MG63 (cell line): ENCODE results near the gene STX12. TPM values are rescaled to one million over a fixed set of nuclear protein-coding genes. Genes with fewer than 3 reads are reported as not detected.
"Not testable (repeated sequence)": the region's sequence is repeated elsewhere in the genome, so short reads cannot be mapped to it uniquely, and the experiment has no call there.

Experiments used
- DNase-seq: peaks from one replicate; pipeline ENCODE4 v3.0.0-alpha.2; 2020
- H3K27me3 ChIP-seq: fragments of 250-450 bp; sonication (Bioruptor Pico); 2 replicates; pipeline ENCODE4 v1.5.1; 2020; ENCODE audit warnings: mild to moderate bottlenecking, moderate library complexity
- H3K36me3 ChIP-seq: fragments of 250-450 bp; sonication (Bioruptor Pico); 2 replicates; pipeline ENCODE4 v1.5.1; 2020; ENCODE audit warnings: mild to moderate bottlenecking, moderate library complexity
- H3K4me3 ChIP-seq: fragments of 250-450 bp; sonication (Bioruptor Pico); 2 replicates; pipeline ENCODE4 v1.5.1; 2020; ENCODE audit warnings: mild to moderate bottlenecking, moderate library complexity
- H3K9me3 ChIP-seq: fragments of 250-450 bp; sonication (Bioruptor Pico); 2 replicates; pipeline ENCODE4 v1.5.1; 2020; ENCODE audit warnings: mild to moderate bottlenecking, moderate library complexity
- total RNA-seq: library from RNA; depleted of rRNA; stranded (reverse); fragments of >200 nt; shearing (Covaris generic); gene quantifications from 2 replicates; pipeline ENCODE4 v1.2.3, GENCODE V29; 2014; ENCODE audit warnings: low replicate concordance

STX12 gene
- total RNA-seq, 1 experiment from 2014 or later = 18.9 TPM

DNA sequence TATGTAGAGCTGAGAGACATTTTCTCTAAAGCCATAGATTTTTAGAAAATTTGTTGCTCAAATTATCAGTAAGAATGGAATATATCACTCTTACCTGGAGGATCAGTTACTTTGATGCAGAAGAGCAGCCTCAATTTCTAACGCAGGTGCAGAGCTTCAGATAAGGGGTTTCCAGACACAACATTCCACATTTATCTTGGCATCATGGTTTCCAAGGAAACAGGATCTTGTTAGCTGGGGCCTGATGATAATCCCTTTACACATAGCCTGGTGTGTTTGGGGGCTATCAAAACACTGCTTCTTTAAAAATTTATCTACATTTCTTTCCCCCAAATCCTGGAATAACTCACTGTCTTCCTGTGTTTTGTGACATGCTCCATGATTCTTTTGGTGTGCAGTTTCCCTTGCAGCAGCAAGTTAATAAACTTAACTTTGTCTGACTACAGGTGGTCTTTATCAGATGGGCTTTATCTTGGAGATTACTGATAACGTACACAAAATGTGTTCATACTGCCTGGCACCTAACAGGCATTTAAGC, 2.7 kb upstream of the STX12 start:
- no peak overlapping the region for H3K4me3 ChIP-seq
- no peaks in the 10 kb centered on the region for H3K36me3 ChIP-seq
- H3K27me3 ChIP-seq = no peaks in the 10 kb centered on the region
- DNase-seq = no peak
- H3K9me3 ChIP-seq = no peaks in the 10 kb centered on the region

DNA sequence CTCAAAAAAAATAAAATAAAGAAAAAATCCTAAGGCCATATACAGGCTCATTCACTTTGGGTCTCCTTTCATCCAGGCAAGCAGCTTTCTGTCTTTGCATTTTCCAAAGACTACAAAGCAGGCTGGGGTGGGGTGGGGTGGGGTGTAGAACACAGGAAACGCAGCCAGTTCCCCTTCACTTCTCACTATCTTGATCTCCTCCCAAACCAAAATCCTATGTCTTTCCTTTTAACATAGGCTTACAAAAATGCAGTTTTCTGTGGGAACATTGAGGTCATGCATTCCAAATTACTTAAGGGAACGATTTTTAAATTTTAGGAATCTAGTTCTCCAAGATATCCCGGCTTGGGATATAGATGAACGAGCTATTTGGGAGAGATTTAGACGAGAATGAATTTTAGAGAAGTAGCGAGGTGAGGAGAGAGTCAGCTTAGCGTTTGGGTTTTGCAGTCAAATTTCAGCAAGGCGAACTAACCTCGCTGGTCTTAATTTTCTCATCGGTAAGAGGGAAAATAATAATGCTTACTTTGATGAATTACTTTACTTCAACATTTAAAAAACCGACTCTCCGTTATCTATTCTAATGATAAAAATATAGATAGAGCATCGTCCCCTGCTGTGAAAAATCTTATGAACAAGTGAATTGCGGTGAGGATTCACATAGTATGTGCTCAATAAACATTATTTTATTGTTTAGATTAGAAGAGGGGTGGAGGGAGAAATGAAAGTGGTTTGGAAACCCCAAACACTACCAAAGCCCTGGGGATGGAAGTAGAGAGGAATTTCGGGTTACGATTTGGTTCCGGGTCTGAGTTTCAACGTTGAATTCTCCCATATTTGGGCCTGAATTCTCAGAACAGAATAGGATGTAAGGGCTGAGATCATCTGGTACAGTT, 735 bp upstream of the STX12 start:
- no peak for DNase-seq
- peak overlapping the region; percentile 83 for H3K4me3 ChIP-seq
- H3K27me3 ChIP-seq = no peaks in the 10 kb centered on the region
- peaks cover 12% of the 10 kb centered on the region for H3K36me3 ChIP-seq
- H3K9me3 ChIP-seq = no peaks in the 10 kb centered on the region

DNA sequence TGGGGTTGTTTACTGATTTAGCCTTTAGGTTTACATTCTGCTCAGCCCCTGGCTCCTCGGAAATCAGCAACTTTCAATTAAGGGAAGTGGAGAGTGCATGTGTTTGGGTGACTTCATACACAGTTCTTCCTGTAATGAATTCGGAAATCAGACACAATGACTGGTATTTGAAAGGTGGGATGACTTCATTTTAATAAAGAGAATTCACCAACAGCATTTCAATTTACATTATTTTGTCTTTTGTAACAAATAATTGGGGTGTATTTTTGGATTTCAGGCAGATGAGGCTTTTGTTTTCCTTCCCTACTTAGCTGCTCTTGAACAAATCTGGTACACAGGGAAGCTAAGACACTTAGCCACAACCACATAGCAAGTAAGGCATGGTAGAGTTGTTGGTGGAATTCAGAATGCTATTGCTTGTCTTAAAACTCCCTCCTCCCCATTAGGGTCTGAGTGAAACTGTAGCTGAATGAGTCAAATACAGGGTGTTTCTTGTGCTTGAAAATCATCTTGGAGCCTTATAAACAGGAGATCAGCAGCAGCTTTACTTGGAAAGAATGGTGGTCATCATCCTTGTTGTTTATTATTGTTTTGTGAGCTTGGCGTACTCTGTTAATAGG, 917 bp downstream of the STX12 start:
- Histone ChIP-seq H3K36me3 (peaks cover 13% of the 10 kb centered on the region), H3K4me3 (peak overlapping the region; percentile 83), H3K27me3 (no peaks in the 10 kb centered on the region), H3K9me3 (no peaks in the 10 kb centered on the region)
- no peak for DNase-seq

DNA sequence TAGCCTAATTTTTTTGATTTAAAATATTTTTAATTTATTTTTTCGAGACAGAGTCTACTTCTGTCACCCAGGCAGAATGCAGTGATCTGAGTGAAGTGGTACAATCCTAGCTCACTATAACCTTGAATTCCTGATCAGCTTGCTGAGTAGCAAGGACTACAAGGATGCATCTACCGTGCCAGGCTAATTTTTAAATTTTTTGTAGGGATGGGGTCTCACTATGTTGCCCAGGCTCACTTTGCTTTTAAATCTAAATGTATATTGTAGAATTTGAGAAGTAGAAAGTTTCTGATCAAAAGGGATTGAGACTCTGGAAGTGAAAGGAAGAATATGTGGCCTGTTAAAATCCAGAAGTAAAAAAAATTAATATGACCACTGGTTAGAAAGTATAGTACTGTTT, 1.6 kb downstream of the STX12 start:
- no peaks in the 10 kb centered on the region for H3K9me3 ChIP-seq
- H3K36me3 ChIP-seq = peaks cover 13% of the 10 kb centered on the region
- H3K4me3 ChIP-seq = peak overlapping the region; percentile 83
- DNase-seq = no peak
- no peaks in the 10 kb centered on the region for H3K27me3 ChIP-seq

DNA sequence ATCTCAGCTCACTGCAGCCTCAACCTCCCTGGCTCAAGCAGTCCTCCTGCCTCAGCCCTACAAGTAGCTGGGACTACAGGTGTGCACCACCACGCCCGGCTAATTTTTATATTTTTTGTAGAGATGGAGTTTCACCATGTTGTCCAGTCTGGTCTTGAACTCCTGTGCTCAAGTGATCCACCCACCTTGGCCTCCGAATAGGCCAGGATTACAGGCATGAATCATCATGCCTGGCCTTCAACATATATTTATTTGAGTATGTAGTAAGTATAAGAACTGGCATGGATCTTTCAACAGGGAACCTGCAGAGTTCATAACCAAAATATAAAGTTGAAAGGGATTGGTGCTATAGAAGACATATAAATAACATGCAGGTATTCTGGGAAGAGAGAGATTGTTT, 2.3 kb downstream of the STX12 start:
- not testable (repeated sequence) for H3K27me3 ChIP-seq, H3K4me3 ChIP-seq, H3K9me3 ChIP-seq
- H3K36me3 ChIP-seq = peaks cover 13% of the 10 kb centered on the region
- peak; percentile 58 for DNase-seq

- H3K27me3 ChIP-seq, H3K4me3 ChIP-seq, H3K9me3 ChIP-seq, DNase-seq: not testable (repeated sequence)
- H3K36me3 ChIP-seq = peaks cover 13% of the 10 kb centered on the region
Measured at GRCh38 chr1:27776276-27776675, 3.3 kb downstream of the STX12 start.

GRCh38 chr1:27778056-27778455, 5.0 kb downstream of the STX12 start:
- Histone ChIP-seq H3K36me3 (peaks cover 16% of the 10 kb centered on the region), H3K9me3 (no peaks in the 10 kb centered on the region), H3K4me3 (no peak overlapping the region), H3K27me3 (no peaks in the 10 kb centered on the region)
- no peak for DNase-seq

DNA sequence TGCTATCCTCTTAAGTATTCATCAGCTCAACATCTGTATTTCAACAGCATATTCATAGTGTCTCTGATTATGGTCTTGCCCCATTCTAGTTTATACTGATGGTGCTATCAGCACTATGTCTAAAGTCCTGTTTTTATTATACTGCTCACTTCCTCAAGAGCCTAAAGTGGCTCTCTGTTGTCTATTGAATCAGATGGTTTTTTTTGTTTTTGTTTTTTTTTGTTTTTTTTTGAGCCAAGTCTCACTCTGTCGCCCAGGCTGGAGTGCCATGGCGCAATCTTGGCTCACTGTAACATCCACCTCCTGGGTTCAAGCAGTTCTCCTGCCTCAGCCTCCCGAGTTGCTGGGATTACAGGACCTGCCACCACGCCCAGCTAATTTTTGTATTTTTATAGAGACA, 6.1 kb downstream of the STX12 start:
- Histone ChIP-seq H3K4me3 (no peak overlapping the region), H3K27me3 (no peaks in the 10 kb centered on the region), H3K36me3 (peaks cover 16% of the 10 kb centered on the region), H3K9me3 (no peaks in the 10 kb centered on the region)
- DNase-seq = no peak

GRCh38 chr1:27782950-27783349, 9.9 kb downstream of the STX12 start:
- DNase-seq = no peak
- Histone ChIP-seq H3K9me3 (no peaks in the 10 kb centered on the region), H3K36me3 (peaks cover 4% of the 10 kb centered on the region; the same call in 1 of the 2 replicates), H3K27me3 (no peaks in the 10 kb centered on the region), H3K4me3 (no peak overlapping the region)

DNA sequence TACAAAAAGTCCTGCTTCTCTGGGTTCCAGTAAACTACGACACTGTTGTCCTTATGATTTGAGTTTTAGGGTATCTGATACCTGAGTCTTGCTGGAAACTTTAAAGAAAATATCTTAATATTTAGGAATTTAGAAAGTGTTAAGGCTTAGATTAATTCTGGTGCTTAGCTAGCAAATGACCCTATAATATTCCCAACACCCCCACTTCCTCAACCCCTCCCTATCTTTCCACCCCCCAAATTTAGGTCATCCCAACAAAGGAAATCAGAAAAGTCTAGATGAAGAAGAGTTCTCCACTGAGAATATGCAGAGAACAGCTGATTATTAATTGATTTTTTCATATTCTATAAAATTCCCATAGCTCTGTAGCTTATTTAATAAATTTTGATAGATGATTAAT, 11.7 kb downstream of the STX12 start:
- Histone ChIP-seq H3K9me3 (no peaks in the 10 kb centered on the region), H3K4me3 (no peak overlapping the region), H3K27me3 (no peaks in the 10 kb centered on the region), H3K36me3 (peaks cover 14% of the 10 kb centered on the region)
- no peak for DNase-seq

DNA sequence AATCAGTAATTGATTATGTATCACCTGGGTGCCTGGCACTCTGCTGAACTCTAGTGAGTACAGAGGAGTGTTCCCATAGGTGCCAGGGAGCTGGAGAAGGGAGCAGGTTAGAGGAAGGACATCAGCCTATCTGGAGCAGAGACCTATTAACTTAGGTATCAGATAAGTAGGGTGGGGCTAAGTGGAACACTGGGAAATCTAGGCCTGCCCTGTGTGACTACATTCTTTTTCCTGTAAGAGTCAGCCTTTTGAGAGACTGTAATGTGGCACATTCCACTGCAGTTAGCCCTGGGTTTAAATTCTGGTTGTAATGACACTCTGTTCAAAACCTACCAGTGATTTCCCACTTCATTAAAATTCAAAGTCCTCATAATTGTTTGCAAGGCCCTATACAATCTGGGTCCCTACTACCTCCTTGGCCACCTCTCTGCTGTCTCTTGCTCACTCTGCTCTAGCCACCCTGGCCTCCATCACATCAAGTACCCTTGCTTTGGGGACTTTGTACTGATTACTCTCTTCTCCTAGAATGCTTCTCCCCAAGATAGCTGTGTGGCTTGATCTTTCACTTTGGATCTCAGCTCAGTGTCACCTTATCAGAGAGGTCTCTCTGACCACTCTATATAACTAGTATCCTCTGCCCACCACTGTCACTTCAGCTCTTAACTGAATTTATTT, 12.9 kb downstream of the STX12 start:
- H3K27me3 ChIP-seq = no peaks in the 10 kb centered on the region
- peaks cover 3% of the 10 kb centered on the region; the same call in 1 of the 2 replicates for H3K9me3 ChIP-seq
- H3K4me3 ChIP-seq = no peak overlapping the region
- no peak for DNase-seq
- H3K36me3 ChIP-seq = peaks cover 24% of the 10 kb centered on the region

DNA sequence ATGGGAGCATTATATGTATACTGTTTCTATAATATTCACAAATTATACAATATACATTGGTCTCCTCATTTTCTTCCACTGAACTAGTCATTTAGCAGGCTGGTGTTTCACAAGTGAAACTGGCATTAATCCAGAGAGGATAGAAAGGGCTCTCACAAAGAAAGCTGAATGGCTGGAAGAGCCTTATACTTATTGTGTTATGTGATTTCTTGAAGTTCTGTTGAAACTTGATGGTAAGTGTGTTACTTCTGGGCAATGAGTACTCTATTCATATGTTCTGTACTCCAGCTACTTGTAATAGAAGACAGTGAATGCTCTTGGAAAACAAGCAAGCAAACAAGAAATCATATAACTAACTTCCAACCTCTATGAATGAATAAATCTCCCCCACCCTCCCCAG, 14.9 kb downstream of the STX12 start:
- no peaks in the 10 kb centered on the region for H3K27me3 ChIP-seq
- peaks cover 3% of the 10 kb centered on the region; the same call in 1 of the 2 replicates for H3K9me3 ChIP-seq
- DNase-seq = no peak

DNA sequence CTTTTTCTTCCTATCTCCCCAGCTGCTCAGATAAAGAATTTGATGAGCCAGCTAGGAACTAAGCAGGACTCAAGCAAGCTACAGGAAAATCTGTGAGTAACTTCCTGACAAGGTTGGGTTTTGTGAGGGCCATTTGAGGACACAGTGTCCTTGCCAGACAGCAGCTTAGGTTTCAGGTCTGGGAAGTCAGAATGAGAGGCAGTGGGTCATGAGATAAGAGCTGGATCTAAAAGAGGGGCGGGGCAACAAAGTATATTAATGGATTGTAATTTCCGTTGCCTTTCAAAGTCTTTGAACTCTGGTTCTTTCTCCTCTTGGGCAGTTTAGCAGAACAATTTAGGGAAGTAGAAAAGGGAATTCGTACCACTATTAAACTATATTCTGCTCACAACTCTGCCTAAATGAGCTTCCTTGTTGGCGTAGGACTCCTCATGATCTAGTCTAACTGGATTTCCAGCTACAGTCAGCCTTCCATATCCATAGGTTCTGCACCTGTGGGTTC, 16.6 kb downstream of the STX12 start:
- DNase-seq = no peak
- peaks cover 39% of the 10 kb centered on the region for H3K36me3 ChIP-seq
- peaks cover 3% of the 10 kb centered on the region; the same call in 1 of the 2 replicates for H3K9me3 ChIP-seq
- H3K4me3 ChIP-seq = no peak overlapping the region
- no peaks in the 10 kb centered on the region for H3K27me3 ChIP-seq

More for the DNA sequence above, 14.9 kb downstream of the STX12 start:
- Histone ChIP-seq H3K36me3 (peaks cover 25% of the 10 kb centered on the region), H3K4me3 (no peak overlapping the region)

DNA sequence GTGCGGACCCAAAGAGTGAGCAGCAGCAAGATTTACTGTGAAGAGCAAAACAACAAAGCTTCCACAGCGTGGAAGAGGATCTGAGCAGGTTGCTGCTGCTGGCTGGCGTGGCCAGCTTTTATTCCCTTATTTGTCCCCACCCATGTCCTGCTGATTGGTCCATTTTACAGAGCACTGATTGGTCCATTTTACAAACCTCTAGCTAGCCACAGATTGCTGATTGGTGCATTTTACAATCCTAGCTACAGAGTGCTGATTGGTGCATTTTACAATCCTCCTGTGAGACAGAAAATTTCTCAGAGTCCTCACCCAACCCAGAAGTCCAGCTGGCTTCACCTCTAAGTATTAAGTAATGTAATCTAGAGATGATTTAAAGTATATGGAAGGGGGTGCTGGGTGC, 17.3 kb downstream of the STX12 start:
- H3K27me3 ChIP-seq, DNase-seq, H3K4me3 ChIP-seq, H3K9me3 ChIP-seq: not testable (repeated sequence)
- H3K36me3 ChIP-seq = peaks cover 44% of the 10 kb centered on the region

DNA sequence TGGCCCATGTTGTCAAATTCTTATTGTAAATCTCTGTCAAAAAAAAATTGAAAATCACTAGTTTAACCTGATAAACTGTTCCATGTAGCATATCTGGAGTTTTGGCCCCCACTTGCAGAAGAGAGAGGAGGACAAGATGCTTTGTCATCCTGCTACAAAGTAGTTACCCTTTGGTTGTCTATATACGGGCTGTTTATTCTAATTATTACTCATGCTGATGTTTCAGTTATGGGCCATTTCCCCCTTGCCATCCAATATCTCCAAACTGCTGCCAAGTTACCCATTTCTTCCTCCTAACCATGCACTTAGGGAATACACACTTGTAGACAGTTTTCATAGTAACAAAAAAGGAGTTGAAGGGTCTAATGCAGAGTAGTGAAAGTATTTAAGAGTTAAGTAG, 22.6 kb downstream of the STX12 start:
- H3K4me3 ChIP-seq = no peak overlapping the region
- peaks cover 59% of the 10 kb centered on the region for H3K36me3 ChIP-seq
- H3K9me3 ChIP-seq = no peaks in the 10 kb centered on the region
- no peak for DNase-seq
- H3K27me3 ChIP-seq = no peaks in the 10 kb centered on the region

GRCh38 chr1:27804791-27805190, 31.8 kb downstream of the STX12 start:
- Histone ChIP-seq H3K4me3 (no peak overlapping the region), H3K9me3 (no peaks in the 10 kb centered on the region), H3K27me3 (no peaks in the 10 kb centered on the region), H3K36me3 (peaks cover 23% of the 10 kb centered on the region)
- no peak for DNase-seq

GRCh38 chr1:27806758-27807157, 33.7 kb downstream of the STX12 start:
- no peak for DNase-seq
- H3K9me3 ChIP-seq = no peaks in the 10 kb centered on the region
- H3K36me3 ChIP-seq = peaks cover 18% of the 10 kb centered on the region
- no peak overlapping the region for H3K4me3 ChIP-seq
- no peaks in the 10 kb centered on the region for H3K27me3 ChIP-seq
